Naive thymus-derived CD4-positive, alpha-beta T cell (primary cell): Measurements from ENCODE around the gene NFIL3. TPM values are rescaled to one million over a fixed set of nuclear protein-coding genes. Genes with fewer than 3 reads are reported as not detected.
A peak's percentile ranks its signal among the peaks of the same experiment; 100 is the strongest.

Source experiments
- ATAC-seq: fragments of 150-1000 bp; cut with Tn5 transposase; 2 replicates; pipeline ENCODE4 v1.10.0; 2021; ENCODE audit warnings: mild to moderate bottlenecking, moderate library complexity
- CTCF ChIA-PET: fragments of 350-600 bp; sonication (Branson Sonifier 250); formaldehyde crosslinking; loops from one replicate; lab custom pipeline; 2021; ENCODE audit warnings: antibody characterized with exemption; lab: Charles Lee
- POLR2A ChIA-PET: fragments of 350-600 bp; sonication (Branson Sonifier 250); formaldehyde crosslinking; loops from one replicate; lab custom pipeline; 2021; ENCODE audit warnings: antibody characterized with exemption, inconsistent platforms; lab: Charles Lee
- DNase-seq, 9 donors: peaks; one replicate each; pipeline versions ENCODE4 v3.0.0 to v3.0.0-alpha.2; 2020 to 2022; ENCODE audit warnings: mixed read lengths in 1 of 9
- H3K27ac ChIP-seq: one replicate; pipeline ENCODE4 v1.7.0; 2013; ENCODE audit warnings: mild to moderate bottlenecking, low read depth, low read length, moderate library complexity
- H3K27me3 ChIP-seq, 2 donors: one replicate each; pipeline ENCODE4 v1.7.0; 2013; ENCODE audit warnings: low read length in 2 of 2, mild to moderate bottlenecking in 2 of 2, moderate library complexity in 2 of 2; ENCODE audit not compliant: control insufficient read depth in 2 of 2, insufficient read depth in 2 of 2
- H3K36me3 ChIP-seq, 3 experiments: 1 replicate in 2 of 3; 2 replicates in 1 of 3; pipeline ENCODE4 v1.7.0; 2013; ENCODE audit warnings: low read length in 3 of 3, mild to moderate bottlenecking in 3 of 3, moderate library complexity in 1 of 3; ENCODE audit not compliant: insufficient read depth in 3 of 3, control insufficient read depth in 2 of 3
- H3K4me1 ChIP-seq, 2 donors: one replicate each; pipeline ENCODE4 v1.7.0; 2013; ENCODE audit warnings: low read length in 2 of 2, mild to moderate bottlenecking in 2 of 2, moderate library complexity in 1 of 2; ENCODE audit not compliant: control insufficient read depth in 2 of 2, insufficient read depth in 2 of 2
- H3K4me3 ChIP-seq: 2 replicates; pipeline ENCODE4 v1.7.0; 2013; ENCODE audit warnings: mild to moderate bottlenecking, low read length
- H3K9me3 ChIP-seq, 3 experiments: 1 replicate in 2 of 3; 2 replicates in 1 of 3; pipeline ENCODE4 v1.7.0; 2013; ENCODE audit warnings: low read length in 3 of 3; ENCODE audit not compliant: control insufficient read depth in 2 of 3
- H3K27ac Mint-ChIP-seq, 9 donors: one replicate each; pipeline ENCODE4 v1.8.0; 2020 to 2022; ENCODE audit warnings: mixed read lengths in 9 of 9, mild to moderate bottlenecking in 8 of 9, moderate library complexity in 5 of 9, inconsistent platforms in 2 of 9
- H3K27me3 Mint-ChIP-seq, 5 donors: one replicate each; pipeline ENCODE4 v1.8.0; 2021 to 2022; ENCODE audit warnings: mixed read lengths in 5 of 5, mild to moderate bottlenecking in 1 of 5
- H3K36me3 Mint-ChIP-seq, 5 donors: one replicate each; pipeline ENCODE4 v1.8.0; 2020 to 2022; ENCODE audit warnings: mixed read lengths in 5 of 5, mild to moderate bottlenecking in 3 of 5, inconsistent platforms in 1 of 5
- H3K4me1 Mint-ChIP-seq, 7 donors: one replicate each; pipeline ENCODE4 v1.8.0; 2020 to 2022; ENCODE audit warnings: mixed read lengths in 7 of 7, mild to moderate bottlenecking in 3 of 7, inconsistent platforms in 1 of 7
- H3K4me3 Mint-ChIP-seq, 10 donors: one replicate each; pipeline ENCODE4 v1.8.0; 2020 to 2022; ENCODE audit warnings: mild to moderate bottlenecking in 10 of 10, mixed read lengths in 10 of 10, moderate library complexity in 6 of 10, inconsistent platforms in 2 of 10
- H3K9me3 Mint-ChIP-seq, 11 donors: one replicate each; pipeline ENCODE4 v1.8.0; 2020 to 2022; ENCODE audit warnings: mixed read lengths in 11 of 11, mild to moderate bottlenecking in 4 of 11, inconsistent platforms in 1 of 11, moderate library complexity in 1 of 11
- intact Hi-C, 2 donors: fragments of 100-400 bp; cut with micrococcal nuclease; formaldehyde crosslinking; loops; one replicate each; pipeline ENCODE4 v1.15.1; 2023
- polyA plus RNA-seq, 2 donors: library from polyadenylated mRNA; unstranded; fragments of 300-500 nt; fragmentation: Illumina TruSeq; gene quantifications; one replicate each; pipeline ENCODE4 v1.2.3, GENCODE V29; 2021
- total RNA-seq, 6 experiments: library from RNA in 5 of 6; stranded (reverse) in 5 of 6; gene quantifications; 1 replicate in 5 of 6; 2 replicates in 1 of 6; pipeline ENCODE4 v1.2.3 and lab custom pipeline; 2021 to 2026

Gene NFIL3
- total and polyA plus RNA-seq, 7 experiments from 2014 or later, result 0.33 to 81.1 (median 3.4) TPM

- ChIA-PET CTCF (no interaction called here), POLR2A (no interaction called here)
- Histone ChIP-seq H3K36me3 (no peaks in the 10 kb centered on the region), H3K27me3 (no peaks in the 10 kb centered on the region), H3K4me1 (no peaks in the 10 kb centered on the region), H3K9me3 (no peaks in the 10 kb centered on the region), H3K4me3 (no peak overlapping the region), H3K27ac (no peak overlapping the region)
- Mint-ChIP-seq H3K9me3 (no peaks in the 10 kb centered on the region), H3K27me3 (peaks cover 0 to 9% (median 6%) of the 10 kb centered on the region in 5 donors), H3K36me3 (peaks cover 3 to 37% (median 12%) of the 10 kb centered on the region in 5 donors), H3K27ac (no peak overlapping the region), H3K4me3 (no peak overlapping the region), H3K4me1 (peaks cover 0 to 40% (median 4%) of the 10 kb centered on the region in 7 donors)
- DNase-seq, result no peak
- intact Hi-C loops, result no loop called here
- ATAC-seq, result peak; percentile 15
Measured at GRCh38 chr9:91405343-91406077, 18.1 kb downstream of the NFIL3 start.

GRCh38 chr9:91403665-91404543 is 19.7 kb downstream of the NFIL3 start:
- CTCF ChIA-PET, result interaction anchor here (0.7 kb wide), 1 partner anchor 419 kb away, joined by 4 read pairs; no protein-coding TSS in a partner anchor
- H3K36me3 Mint-ChIP-seq, result peaks cover 0 to 22% (median 0%) of the 10 kb centered on the region in 5 donors

GRCh38 chr9:91398926-91399325 is 24.7 kb downstream of the NFIL3 start:
- H3K27me3 Mint-ChIP-seq, result peaks cover 0 to 9% (median 6%) of the 10 kb centered on the region in 5 donors
- intact Hi-C loops, result no loop called here
- Histone ChIP-seq H3K36me3 (no peaks in the 10 kb centered on the region), H3K4me3 (no peak overlapping the region), H3K27me3 (no peaks in the 10 kb centered on the region), H3K27ac (no peak overlapping the region), H3K9me3 (no peaks in the 10 kb centered on the region), H3K4me1 (no peaks in the 10 kb centered on the region)
- no peak overlapping the region for H3K4me3 Mint-ChIP-seq
- no peak overlapping the region for H3K27ac Mint-ChIP-seq
- ChIA-PET CTCF (no interaction called here), POLR2A (interaction anchor here (0.6 kb wide), 1 partner anchor 38 kb away, joined by 3 read pairs; no protein-coding TSS in a partner anchor)
- peaks cover 0 to 33% (median 4%) of the 10 kb centered on the region in 7 donors for H3K4me1 Mint-ChIP-seq
- DNase-seq (no peak), ATAC-seq (no peak)
- H3K36me3 Mint-ChIP-seq, result peaks cover 0 to 7% (median 0%) of the 10 kb centered on the region in 5 donors
- H3K9me3 Mint-ChIP-seq, result no peaks in the 10 kb centered on the region

More at GRCh38 chr9:91403665-91404543, 19.7 kb downstream of the NFIL3 start:
- no peak overlapping the region for H3K27ac ChIP-seq
- no peak overlapping the region for H3K4me3 Mint-ChIP-seq
- peaks cover 0 to 9% (median 6%) of the 10 kb centered on the region in 5 donors for H3K27me3 Mint-ChIP-seq
- H3K9me3 ChIP-seq, result no peaks in the 10 kb centered on the region
- ATAC-seq, result peak; percentile 24
- no peak for DNase-seq
- H3K27ac Mint-ChIP-seq, result peak overlapping the region in 3 of 9 donors; percentile 20 to 63 (median 47)
- POLR2A ChIA-PET, result no interaction called here
- no peaks in the 10 kb centered on the region for H3K4me1 ChIP-seq
- H3K4me3 ChIP-seq, result no peak overlapping the region
- H3K36me3 ChIP-seq, result no peaks in the 10 kb centered on the region
- no peaks in the 10 kb centered on the region for H3K27me3 ChIP-seq
- intact Hi-C loops, result no loop called here
- no peaks in the 10 kb centered on the region for H3K9me3 Mint-ChIP-seq
- H3K4me1 Mint-ChIP-seq, result peaks cover 0 to 32% (median 4%) of the 10 kb centered on the region in 7 donors

DNA sequence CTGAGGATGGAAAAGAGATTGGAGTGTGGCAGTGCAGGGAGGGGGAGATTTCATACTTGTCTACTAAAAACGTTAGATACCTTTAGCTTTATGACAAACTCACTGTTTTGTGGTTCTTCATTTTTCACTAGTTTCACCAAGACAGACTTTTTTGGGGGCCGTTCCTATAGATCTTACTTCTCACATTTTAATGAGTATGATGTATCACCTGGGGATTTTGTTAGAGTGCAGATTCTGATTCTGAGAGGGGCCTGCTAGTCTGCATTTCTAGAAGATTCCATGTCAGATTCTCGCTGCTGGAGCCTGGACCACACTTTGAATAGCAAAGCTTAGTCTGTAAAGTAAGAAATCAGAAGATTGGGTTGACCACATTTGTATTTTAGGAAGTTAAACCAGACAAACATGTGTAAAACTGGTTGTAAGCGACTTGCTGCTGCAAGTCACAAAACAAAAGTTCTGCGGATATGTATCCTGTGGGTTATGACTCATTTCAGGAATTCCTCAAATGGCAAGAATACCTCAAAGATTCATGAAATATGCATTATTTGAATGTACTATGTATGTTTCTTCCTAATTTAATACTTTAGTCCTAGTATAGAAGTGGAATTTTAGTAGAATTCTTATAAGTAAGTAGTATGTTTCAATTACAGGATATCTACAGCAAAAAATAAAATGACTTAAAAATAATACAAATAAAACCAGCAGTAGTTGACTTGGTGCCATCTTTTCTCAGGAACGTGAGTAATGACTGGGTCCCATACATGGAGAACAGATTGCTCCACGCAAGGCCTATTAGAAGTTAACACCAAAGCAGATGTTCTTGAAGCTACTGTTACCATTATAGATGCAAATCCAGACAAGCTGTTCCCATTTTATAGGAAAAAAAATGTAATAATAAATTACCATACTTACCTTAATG is 27.8 kb downstream of the NFIL3 start:
- no peak overlapping the region for H3K4me3 ChIP-seq
- no peaks in the 10 kb centered on the region for H3K9me3 ChIP-seq
- H3K4me1 ChIP-seq, result no peaks in the 10 kb centered on the region
- Mint-ChIP-seq H3K4me1 (peaks cover 0 to 20% (median 0%) of the 10 kb centered on the region in 7 donors), H3K9me3 (no peaks in the 10 kb centered on the region), H3K4me3 (peak overlapping the region in 1 of 10 donors; percentile 68), H3K36me3 (peaks cover 0 to 6% (median 0%) of the 10 kb centered on the region in 5 donors), H3K27ac (peak overlapping the region in 1 of 9 donors; percentile 77), H3K27me3 (peaks cover 0 to 3% (median 0%) of the 10 kb centered on the region in 5 donors)
- H3K27me3 ChIP-seq, result no peaks in the 10 kb centered on the region
- CTCF ChIA-PET, result interaction anchor here (0.9 kb wide), 1 partner anchor 35 kb away, joined by 3 read pairs; no protein-coding TSS in a partner anchor
- peak; percentile 27 for ATAC-seq
- DNase-seq, result peak in 1 of 9 donors; percentile 32
- intact Hi-C loops, result loop anchor here in 1 of 2 donors (2.0 kb wide), 2 partner anchors 23 to 35 kb away; partner anchors contain the start of gene AUH
- no peaks in the 10 kb centered on the region for H3K36me3 ChIP-seq
- POLR2A ChIA-PET, result no interaction called here
- no peak overlapping the region for H3K27ac ChIP-seq

- peak overlapping the region in 1 of 9 donors; percentile 77 for H3K27ac Mint-ChIP-seq
- peaks cover 0 to 3% (median 0%) of the 10 kb centered on the region in 5 donors for H3K27me3 Mint-ChIP-seq
- intact Hi-C loops, result loop anchor here in 1 of 2 donors (2.0 kb wide), 2 partner anchors 24 to 34 kb away; partner anchors contain the start of gene AUH
- H3K9me3 Mint-ChIP-seq, result no peaks in the 10 kb centered on the region
- Histone ChIP-seq H3K27me3 (no peaks in the 10 kb centered on the region), H3K27ac (no peak overlapping the region), H3K4me3 (no peak overlapping the region), H3K36me3 (no peaks in the 10 kb centered on the region), H3K4me1 (no peaks in the 10 kb centered on the region), H3K9me3 (no peaks in the 10 kb centered on the region)
- CTCF ChIA-PET, result interaction anchor here (0.9 kb wide), 1 partner anchor 34 kb away, joined by 3 read pairs; no protein-coding TSS in a partner anchor
- POLR2A ChIA-PET, result no interaction called here
- H3K36me3 Mint-ChIP-seq, result peaks cover 0 to 6% (median 0%) of the 10 kb centered on the region in 5 donors
- H3K4me3 Mint-ChIP-seq, result peak overlapping the region in 1 of 10 donors; percentile 68
- peak; percentile 47 for ATAC-seq
- peaks cover 0 to 20% (median 0%) of the 10 kb centered on the region in 7 donors for H3K4me1 Mint-ChIP-seq
- no peak for DNase-seq
Measured at GRCh38 chr9:91395106-91395552, 28.5 kb downstream of the NFIL3 start.
